Natural killer cell treated with Interleukin-12 subunit alpha and Interleukin-12 subunit beta and Interleukin-15 and Interleukin-18, amount 100 ng/mL, for 72 hours (primary cell): ENCODE measurements around the gene INO80. TPM values are rescaled to one million over a fixed set of nuclear protein-coding genes. Genes with fewer than 3 reads are reported as not detected.
"Not testable (repeated sequence)": the region's sequence is repeated elsewhere in the genome, so short reads cannot be mapped to it uniquely, and the experiment has no call there.

Experiments used
- ATAC-seq, 2 donors: fragments of 150-1000 bp; cut with Tn5 transposase in 1 of 2; sonication (Bioruptor Pico), chemical (Tn5 transposase) in 1 of 2; 2 replicates each; pipeline ENCODE4 v1.10.0; 2021
- DNase-seq: peaks from one replicate; pipeline ENCODE4 v3.0.0; 2022; ENCODE audit warnings: low spot score
- H3K27ac Mint-ChIP-seq, 2 donors: 1 replicate in 1 of 2; 2 replicates in 1 of 2; pipeline ENCODE4 v1.8.0; 2022; ENCODE audit warnings: mixed read lengths in 2 of 2, mild to moderate bottlenecking in 1 of 2, moderate library complexity in 1 of 2
- H3K27me3 Mint-ChIP-seq, 2 donors: 1 replicate in 1 of 2; 2 replicates in 1 of 2; pipeline ENCODE4 v1.8.0; 2022; ENCODE audit warnings: mixed read lengths in 2 of 2
- H3K36me3 Mint-ChIP-seq: one replicate; pipeline ENCODE4 v1.8.0; 2022; ENCODE audit warnings: mixed read lengths
- H3K4me1 Mint-ChIP-seq, 2 donors: 1 replicate in 1 of 2; 2 replicates in 1 of 2; pipeline ENCODE4 v1.8.0; 2022; ENCODE audit warnings: low read depth in 2 of 2, mixed read lengths in 2 of 2, mild to moderate bottlenecking in 1 of 2
- H3K4me3 Mint-ChIP-seq: one replicate; pipeline ENCODE4 v1.8.0; 2022; ENCODE audit warnings: mixed read lengths
- H3K9me3 Mint-ChIP-seq: 2 replicates; pipeline ENCODE4 v1.8.0; 2022; ENCODE audit warnings: mixed read lengths
- total RNA-seq, 2 donors: library from RNA; stranded (reverse); gene quantifications; one replicate each; pipeline ENCODE4 v1.2.3, GENCODE V29; 2022

Gene INO80
- total RNA-seq, 2 donors from 2014 or later = 34.3 to 55.7 TPM

DNA sequence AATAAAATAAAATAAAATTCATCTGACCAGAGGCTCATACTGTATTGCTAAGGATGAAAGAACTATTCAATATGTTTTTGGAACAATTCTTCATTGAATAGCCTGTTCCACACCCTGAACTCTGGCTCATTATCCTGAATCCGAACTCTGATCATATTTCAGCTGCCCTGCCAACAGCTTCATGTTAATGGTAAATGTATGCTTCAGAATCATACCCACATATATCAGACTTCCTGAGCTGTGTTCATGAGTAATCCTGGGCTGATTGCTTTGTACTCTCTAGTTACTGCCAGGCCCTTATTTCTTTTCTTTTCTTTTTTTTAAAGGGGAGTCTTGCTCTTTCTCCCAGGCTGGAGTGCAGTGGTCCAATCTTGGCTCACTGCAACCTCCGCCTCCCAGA, 11.8 kb downstream of the INO80 start:
- ATAC-seq (no peak), DNase-seq (no peak)
- Mint-ChIP-seq H3K27me3 (no peaks in the 10 kb centered on the region), H3K9me3 (no peaks in the 10 kb centered on the region), H3K36me3 (peaks cover 6% of the 10 kb centered on the region), H3K4me3 (no peak overlapping the region), H3K27ac (no peak overlapping the region), H3K4me1 (peaks cover 20 to 26% of the 10 kb centered on the region in 2 donors)

GRCh38 chr15:41102854-41103253, 13.2 kb downstream of the INO80 start:
- no peak for DNase-seq
- ATAC-seq = no peak
- Mint-ChIP-seq H3K36me3 (peaks cover 2% of the 10 kb centered on the region), H3K27me3 (no peaks in the 10 kb centered on the region), H3K4me3 (no peak overlapping the region), H3K9me3 (no peaks in the 10 kb centered on the region), H3K27ac (no peak overlapping the region), H3K4me1 (peaks cover 12 to 21% of the 10 kb centered on the region in 2 donors)

- ATAC-seq = no peak
- Mint-ChIP-seq H3K4me3 (no peak overlapping the region), H3K36me3 (peaks cover 14% of the 10 kb centered on the region), H3K4me1 (peaks cover 2 to 3% of the 10 kb centered on the region in 2 donors), H3K27ac (no peak overlapping the region), H3K9me3 (no peaks in the 10 kb centered on the region), H3K27me3 (no peaks in the 10 kb centered on the region)
- DNase-seq = no peak
These were observed 19.9 kb downstream of the INO80 start for GRCh38 chr15:41096178-41096577.

DNA sequence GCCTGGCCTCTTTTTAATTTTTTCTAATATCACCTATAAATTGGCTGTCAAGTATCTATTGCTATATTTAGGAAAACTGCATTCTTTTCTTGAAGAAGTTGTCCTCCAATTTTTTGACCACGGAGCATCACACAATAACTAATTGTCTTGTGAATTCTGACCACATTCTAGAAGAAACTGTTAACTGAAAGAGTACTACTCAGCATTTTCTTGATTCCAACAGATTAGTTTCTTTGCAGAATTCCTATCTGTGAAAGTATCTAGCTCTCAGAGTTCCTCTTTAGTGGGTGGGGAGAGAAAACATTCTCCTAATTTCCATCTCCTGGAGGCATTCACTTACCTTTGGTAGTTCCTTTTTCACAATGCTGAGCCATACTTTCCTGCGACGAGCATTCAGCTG, 31.1 kb downstream of the INO80 start:
- H3K36me3 Mint-ChIP-seq = peaks cover 32% of the 10 kb centered on the region
- H3K4me3 Mint-ChIP-seq = no peak overlapping the region
- H3K9me3 Mint-ChIP-seq = no peaks in the 10 kb centered on the region

DNA sequence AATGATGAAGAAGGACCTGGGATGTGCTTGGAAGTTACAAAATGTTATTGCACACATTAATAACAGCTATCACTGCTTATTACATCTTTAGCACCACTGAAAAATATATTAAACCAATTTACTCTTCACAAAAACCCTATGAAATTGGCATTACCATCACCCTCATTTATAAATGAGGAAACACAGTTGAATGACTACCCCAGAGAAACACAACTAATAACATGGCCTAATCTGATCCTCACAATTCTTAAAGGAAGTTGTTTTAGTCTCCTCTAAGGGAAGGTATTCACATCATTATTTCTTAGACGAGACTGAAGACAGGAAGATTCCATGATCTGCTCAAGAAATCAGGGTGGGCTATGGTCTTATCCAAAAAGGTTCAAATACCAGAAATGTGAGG, 35.9 kb downstream of the INO80 start:
- Mint-ChIP-seq H3K4me3 (no peak overlapping the region), H3K27me3 (no peaks in the 10 kb centered on the region), H3K27ac (no peak overlapping the region), H3K36me3 (peaks cover 34% of the 10 kb centered on the region), H3K9me3 (no peaks in the 10 kb centered on the region), H3K4me1 (no peaks in the 10 kb centered on the region)
- DNase-seq (no peak), ATAC-seq (no peak)

More for the DNA sequence above, 31.1 kb downstream of the INO80 start:
- ATAC-seq = no peak
- Mint-ChIP-seq H3K27ac (no peak overlapping the region), H3K27me3 (no peaks in the 10 kb centered on the region), H3K4me1 (peaks cover 5 to 10% of the 10 kb centered on the region in 2 donors)
- DNase-seq = no peak

DNA sequence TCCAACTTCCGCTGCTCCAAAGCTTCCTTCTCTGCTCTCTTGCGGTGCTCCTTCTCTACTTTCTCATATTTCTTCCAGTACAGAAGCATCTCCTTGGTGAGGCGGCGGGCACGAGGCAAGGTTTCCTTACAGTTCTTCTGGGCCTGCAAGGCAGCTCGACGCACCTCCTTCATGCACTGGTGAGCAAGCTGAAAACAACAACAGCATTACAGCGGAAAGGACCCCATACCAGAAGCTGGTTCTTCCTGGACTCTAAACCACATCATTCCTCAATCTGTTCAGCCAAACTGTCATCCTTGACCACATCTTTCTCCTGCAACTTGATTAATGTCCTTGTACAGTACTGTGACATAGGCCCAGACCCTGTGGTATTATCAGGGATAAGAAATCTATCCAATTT, 36.4 kb downstream of the INO80 start:
- no peaks in the 10 kb centered on the region for H3K9me3 Mint-ChIP-seq
- peaks cover 30% of the 10 kb centered on the region for H3K36me3 Mint-ChIP-seq
- no peak overlapping the region for H3K27ac Mint-ChIP-seq
- H3K4me3 Mint-ChIP-seq = no peak overlapping the region
- ATAC-seq = no peak
- DNase-seq = no peak
- H3K4me1 Mint-ChIP-seq = no peaks in the 10 kb centered on the region
- no peaks in the 10 kb centered on the region for H3K27me3 Mint-ChIP-seq

- not testable (repeated sequence) for H3K9me3 Mint-ChIP-seq, ATAC-seq, H3K4me3 Mint-ChIP-seq, H3K27ac Mint-ChIP-seq, H3K27me3 Mint-ChIP-seq, DNase-seq, H3K4me1 Mint-ChIP-seq
- H3K36me3 Mint-ChIP-seq = peaks cover 35% of the 10 kb centered on the region
These were observed 37.2 kb downstream of the INO80 start for GRCh38 chr15:41078879-41079278.

- Mint-ChIP-seq H3K27ac (no peak overlapping the region), H3K27me3 (no peaks in the 10 kb centered on the region), H3K36me3 (peaks cover 39% of the 10 kb centered on the region), H3K4me1 (no peaks in the 10 kb centered on the region), H3K9me3 (no peaks in the 10 kb centered on the region), H3K4me3 (no peak overlapping the region)
- DNase-seq (no peak), ATAC-seq (no peak)
These were observed 38.0 kb downstream of the INO80 start for GRCh38 chr15:41078125-41078524.

DNA sequence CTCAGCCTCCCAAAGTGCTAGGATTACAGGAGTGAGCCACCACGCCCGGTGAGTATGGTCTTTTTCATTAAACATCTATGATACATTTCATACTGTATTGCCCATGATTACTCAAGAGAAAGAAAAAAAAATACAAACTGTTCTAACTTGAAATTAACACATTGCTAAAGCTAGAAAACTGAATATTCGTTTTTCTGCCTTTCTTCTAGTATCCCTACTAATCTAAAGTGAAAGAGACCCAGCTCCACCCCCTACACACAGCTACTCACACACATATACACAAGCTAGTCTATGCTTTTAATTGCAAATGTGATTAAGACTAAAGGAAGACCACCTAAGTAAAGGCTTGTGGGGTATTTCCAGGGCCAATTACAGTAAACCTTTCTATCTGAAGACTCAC, 43.1 kb downstream of the INO80 start:
- no peak overlapping the region for H3K4me3 Mint-ChIP-seq
- H3K27ac Mint-ChIP-seq = no peak overlapping the region
- peaks cover 31% of the 10 kb centered on the region for H3K36me3 Mint-ChIP-seq

GRCh38 chr15:41072013-41072412, 44.1 kb downstream of the INO80 start:
- no peak for DNase-seq
- no peak for ATAC-seq
- peaks cover 37% of the 10 kb centered on the region for H3K36me3 Mint-ChIP-seq
- no peaks in the 10 kb centered on the region for H3K9me3 Mint-ChIP-seq
- H3K4me3 Mint-ChIP-seq = no peak overlapping the region
- H3K27ac Mint-ChIP-seq = no peak overlapping the region
- no peaks in the 10 kb centered on the region for H3K4me1 Mint-ChIP-seq
- no peaks in the 10 kb centered on the region for H3K27me3 Mint-ChIP-seq

More for the DNA sequence above, 43.1 kb downstream of the INO80 start:
- Mint-ChIP-seq H3K9me3 (no peaks in the 10 kb centered on the region), H3K4me1 (no peaks in the 10 kb centered on the region), H3K27me3 (no peaks in the 10 kb centered on the region)
- DNase-seq (no peak), ATAC-seq (no peak)

GRCh38 chr15:41066516-41066915, 49.6 kb downstream of the INO80 start:
- peaks cover 30% of the 10 kb centered on the region for H3K36me3 Mint-ChIP-seq
- no peak overlapping the region for H3K27ac Mint-ChIP-seq
- no peak overlapping the region for H3K4me3 Mint-ChIP-seq
- DNase-seq (no peak), ATAC-seq (no peak)
- H3K4me1 Mint-ChIP-seq = no peaks in the 10 kb centered on the region
- no peaks in the 10 kb centered on the region for H3K27me3 Mint-ChIP-seq
- no peaks in the 10 kb centered on the region for H3K9me3 Mint-ChIP-seq

- peaks cover 28% of the 10 kb centered on the region for H3K36me3 Mint-ChIP-seq
- no peak overlapping the region for H3K4me3 Mint-ChIP-seq
- H3K27ac Mint-ChIP-seq = no peak overlapping the region
- DNase-seq (no peak), ATAC-seq (no peak)
- no peaks in the 10 kb centered on the region for H3K4me1 Mint-ChIP-seq
- no peaks in the 10 kb centered on the region for H3K9me3 Mint-ChIP-seq
- H3K27me3 Mint-ChIP-seq = no peaks in the 10 kb centered on the region
These were observed 54.4 kb downstream of the INO80 start for GRCh38 chr15:41061667-41062066.

DNA sequence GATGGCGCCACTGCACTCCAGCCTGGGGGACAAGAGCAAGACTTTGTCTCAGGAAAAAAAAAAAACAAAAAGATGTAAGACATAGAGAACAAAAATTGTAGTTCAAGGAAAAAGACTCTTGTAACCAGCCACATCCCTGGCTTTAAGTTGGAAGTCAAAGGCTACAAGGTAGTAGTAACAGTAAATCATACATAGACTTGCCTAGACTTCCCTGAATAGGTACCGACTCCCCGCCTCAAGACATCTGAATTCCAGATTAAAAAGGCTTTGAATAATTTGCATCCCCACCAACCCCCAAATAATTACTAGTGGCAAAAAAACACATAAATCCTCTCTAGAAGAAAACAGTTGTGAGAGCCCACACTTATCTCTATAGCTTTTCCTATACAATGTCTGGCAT, 55.6 kb downstream of the INO80 start:
- Mint-ChIP-seq H3K4me3 (no peak overlapping the region), H3K27ac (no peak overlapping the region), H3K36me3 (peaks cover 36% of the 10 kb centered on the region), H3K27me3 (no peaks in the 10 kb centered on the region), H3K4me1 (no peaks in the 10 kb centered on the region), H3K9me3 (no peaks in the 10 kb centered on the region)
- DNase-seq (no peak), ATAC-seq (no peak)

GRCh38 chr15:41056810-41057209, 59.3 kb downstream of the INO80 start:
- no peaks in the 10 kb centered on the region for H3K9me3 Mint-ChIP-seq

DNA sequence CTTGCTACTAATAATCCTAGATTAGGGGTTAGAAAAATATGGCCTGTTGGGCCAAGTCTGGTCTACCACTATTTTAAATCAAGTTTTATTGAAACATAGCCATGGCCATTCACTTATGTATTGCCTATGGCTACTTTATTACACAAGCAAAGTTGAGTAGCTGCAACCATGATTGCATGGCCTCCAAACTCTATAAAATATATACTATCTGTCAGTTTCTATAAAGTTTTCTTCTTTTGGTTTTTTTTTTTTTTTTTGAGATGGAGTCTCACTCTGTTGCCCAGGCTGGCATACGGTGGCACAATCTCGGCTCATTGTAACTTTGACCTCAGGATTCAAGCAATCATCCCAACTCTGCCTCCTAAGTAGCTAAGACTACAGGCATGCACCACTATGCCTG, 60.4 kb downstream of the INO80 start:
- Mint-ChIP-seq H3K27me3 (no peaks in the 10 kb centered on the region), H3K4me1 (peaks cover 0 to 4% of the 10 kb centered on the region in 2 donors), H3K27ac (no peak overlapping the region), H3K36me3 (peaks cover 47% of the 10 kb centered on the region), H3K9me3 (no peaks in the 10 kb centered on the region), H3K4me3 (no peak overlapping the region)
- ATAC-seq (no peak), DNase-seq (no peak)

More at GRCh38 chr15:41056810-41057209, 59.3 kb downstream of the INO80 start:
- H3K27me3 Mint-ChIP-seq = no peaks in the 10 kb centered on the region
- no peak overlapping the region for H3K4me3 Mint-ChIP-seq
- ATAC-seq (no peak), DNase-seq (no peak)
- H3K4me1 Mint-ChIP-seq = no peaks in the 10 kb centered on the region
- H3K36me3 Mint-ChIP-seq = peaks cover 44% of the 10 kb centered on the region
- H3K27ac Mint-ChIP-seq = no peak overlapping the region
